ENCODE results near the gene CHRNA7.

DNA sequence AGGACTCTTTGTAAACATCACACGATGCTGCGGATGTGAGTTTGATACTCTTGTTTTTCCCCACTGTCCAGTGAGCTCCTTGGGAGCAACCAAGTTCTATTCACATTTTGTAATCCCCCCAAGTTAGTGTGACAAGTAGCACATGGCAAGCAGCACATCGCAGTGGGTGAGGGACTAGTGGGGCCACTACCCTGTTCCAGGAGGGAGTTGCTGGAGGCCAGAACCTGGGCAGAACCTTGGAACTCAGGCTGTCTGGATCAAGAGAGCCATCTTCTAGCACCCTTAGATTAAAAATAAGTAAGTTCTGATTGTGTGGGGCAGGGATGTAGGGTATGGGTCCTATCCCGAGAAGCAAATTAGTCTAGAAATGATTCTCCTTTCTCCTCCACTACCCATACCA lies 91.7 kb downstream of the CHRNA7 start:
- TF ChIP-seq CTCF (conservative IDR thresholded peaks at IDR 0.05 in 1 of 2, IDR thresholded peaks at IDR 0.05 in 1 of 2; ENCODE audit: extremely low read depth in 1 of 2, insufficient read depth in 1 of 2, low read depth in 1 of 2, low read length in 2 of 2) (no peak), EZH2 (IDR thresholded peaks at IDR 0.05; ENCODE audit: borderline replicate concordance, low read length) (no peak)
